Osteocyte (in vitro differentiated cells): ENCODE results near the gene PLEKHB1. TPM values are rescaled to one million over a fixed set of nuclear protein-coding genes. Genes with fewer than 3 reads are reported as not detected.
A peak's percentile ranks its signal among the peaks of the same experiment; 100 is the strongest.

Source experiments
- DNase-seq: peaks from one replicate; pipeline ENCODE4 v3.0.0; 2021; ENCODE audit warnings: mixed read lengths; ENCODE audit not compliant: unreplicated experiment; ENCODE audit errors: extremely low spot score
- H3K27ac Mint-ChIP-seq: one replicate; pipeline ENCODE4 v1.8.0; 2021; ENCODE audit warnings: mild to moderate bottlenecking, mixed read lengths; ENCODE audit not compliant: unreplicated experiment
- H3K27me3 Mint-ChIP-seq: one replicate; pipeline ENCODE4 v1.8.0; 2021; ENCODE audit warnings: mixed read lengths; ENCODE audit not compliant: unreplicated experiment
- H3K36me3 Mint-ChIP-seq: one replicate; pipeline ENCODE4 v1.8.0; 2021; ENCODE audit warnings: mixed read lengths; ENCODE audit not compliant: unreplicated experiment
- H3K4me1 Mint-ChIP-seq: one replicate; pipeline ENCODE4 v1.8.0; 2021; ENCODE audit warnings: mixed read lengths; ENCODE audit not compliant: unreplicated experiment
- H3K4me3 Mint-ChIP-seq: one replicate; pipeline ENCODE4 v1.8.0; 2021; ENCODE audit warnings: mild to moderate bottlenecking, moderate library complexity, mixed read lengths; ENCODE audit not compliant: unreplicated experiment
- H3K9me3 Mint-ChIP-seq: one replicate; pipeline ENCODE4 v1.8.0; 2021; ENCODE audit warnings: mixed read lengths; ENCODE audit not compliant: unreplicated experiment
- CTCF ChIP-seq: fragments of 200-600 bp; sonication (generic); IDR thresholded peaks from 2 replicates; pipeline ENCODE4 v1.5.0; 2021; ENCODE audit warnings: antibody characterized with exemption, mild to moderate bottlenecking, moderate library complexity
- long read RNA-seq: library from polyadenylated mRNA; unstranded; transcript quantifications from one replicate; pipeline ENCODE4 v2.0.0, GENCODE V29; 2021
- total RNA-seq: library from RNA; stranded (reverse); gene quantifications from 2 replicates; pipeline ENCODE4 v1.2.1, GENCODE V29; 2021

The PLEKHB1 gene, protein sequence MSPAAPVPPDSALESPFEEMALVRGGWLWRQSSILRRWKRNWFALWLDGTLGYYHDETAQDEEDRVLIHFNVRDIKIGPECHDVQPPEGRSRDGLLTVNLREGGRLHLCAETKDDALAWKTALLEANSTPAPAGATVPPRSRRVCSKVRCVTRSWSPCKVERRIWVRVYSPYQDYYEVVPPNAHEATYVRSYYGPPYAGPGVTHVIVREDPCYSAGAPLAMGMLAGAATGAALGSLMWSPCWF
- total RNA-seq, result 0.78 TPM in 1 of 2 replicates, not detected in the other
- long read RNA-seq, result 0 reads

GRCh38 chr11:73645972-73646631 lies at the start of gene PLEKHB1:
TSS of gene PLEKHB1 (plus strand) at chr11:73646581. CDS start at chr11:73646609, 28 bp downstream.
- Mint-ChIP-seq H3K27ac (no peak within 1 kb of the TSS), H3K4me1 (peaks cover 4% of the 10 kb centered on the region), H3K27me3 (peaks cover 22% of the 10 kb centered on the region), H3K9me3 (no peaks in the 10 kb centered on the region), H3K36me3 (no peaks in the 10 kb centered on the region), H3K4me3 (no peak within 1 kb of the TSS)
- no peak for TF ChIP-seq CTCF
- DNase-seq, result no peak

DNA sequence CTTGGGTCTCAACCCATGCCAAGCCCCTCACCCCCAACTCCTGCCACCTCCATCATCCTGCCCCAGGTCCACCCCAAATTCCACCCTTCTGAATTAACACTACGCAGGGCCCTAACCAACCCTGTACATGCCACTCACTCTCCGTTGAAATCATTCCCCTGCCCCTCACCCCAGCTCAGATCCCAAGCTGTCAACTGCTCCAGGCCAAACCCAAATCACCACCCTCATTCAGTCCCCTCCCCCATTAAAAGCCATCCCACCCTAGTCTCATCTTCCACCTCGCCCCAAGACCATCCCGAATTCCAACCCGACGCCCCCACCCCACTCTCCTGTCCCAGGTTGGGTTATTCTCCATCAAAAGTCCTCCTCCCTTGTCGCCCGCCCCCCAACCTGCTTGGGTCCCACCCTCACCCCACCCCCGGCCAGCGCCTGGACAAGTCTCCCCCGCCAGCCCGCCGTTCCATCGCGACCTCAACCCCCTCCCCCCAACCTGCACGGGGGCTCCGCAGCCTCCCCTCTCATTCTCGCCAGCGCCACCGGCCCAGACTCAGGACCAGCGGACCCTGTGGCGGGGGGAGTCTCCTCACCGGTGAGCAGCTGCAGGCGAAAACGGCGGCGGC lies 48.9 kb upstream of the PLEKHB1 start:
- Mint-ChIP-seq H3K27me3 (no peaks in the 10 kb centered on the region), H3K27ac (peak overlapping the region; percentile 54), H3K4me1 (peaks cover 33% of the 10 kb centered on the region), H3K9me3 (no peaks in the 10 kb centered on the region), H3K4me3 (peak overlapping the region; percentile 90), H3K36me3 (no peaks in the 10 kb centered on the region)
- no peak for TF ChIP-seq CTCF
- no peak for DNase-seq

DNA sequence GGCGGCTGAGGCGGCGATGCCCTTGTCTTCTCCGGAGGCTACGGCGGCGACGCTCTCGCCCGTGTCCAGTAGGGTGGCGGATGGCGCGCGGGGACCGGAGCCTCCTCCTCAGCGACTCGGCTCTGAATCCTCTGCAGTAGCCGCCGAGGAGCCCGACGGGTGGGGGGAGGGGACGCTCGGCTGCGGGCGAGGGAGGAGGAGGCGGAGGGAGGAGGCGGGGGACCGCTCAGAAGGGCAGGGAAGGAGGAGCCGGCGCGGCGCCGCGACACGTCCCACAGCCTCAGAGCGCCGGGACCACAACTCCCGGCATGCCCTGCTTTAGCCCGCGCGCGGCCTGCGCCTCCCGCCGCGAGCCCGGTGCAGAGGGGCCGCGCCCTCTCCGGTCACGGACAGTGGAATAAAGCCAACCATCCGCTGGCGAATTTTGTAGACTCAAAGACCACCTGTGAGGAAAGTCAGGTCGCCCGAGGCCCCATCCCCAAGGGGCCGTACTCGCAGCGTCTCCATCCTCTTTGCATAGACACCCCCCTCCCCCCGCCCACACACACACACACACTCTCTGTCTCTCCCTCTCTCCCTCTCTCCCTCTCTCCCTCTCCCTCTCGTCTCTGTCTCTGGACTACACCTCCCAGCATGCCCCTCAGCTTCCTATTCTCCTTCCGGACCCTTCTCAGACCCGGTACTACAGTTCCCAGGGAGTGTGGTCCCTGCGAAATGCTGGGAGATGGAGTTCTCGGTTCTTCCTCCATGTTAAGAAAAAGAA lies 48.2 kb upstream of the PLEKHB1 start, which contains the start of gene FAM168A:
TSS of gene FAM168A (minus strand) at position 157 of the 763 bp plus-strand sequence. CDS start 129,638 bp downstream, outside the sequence.
- peak within 1 kb of the TSS; percentile 95 for H3K27ac Mint-ChIP-seq
- H3K27me3 Mint-ChIP-seq, result no peaks in the 10 kb centered on the region

DNA sequence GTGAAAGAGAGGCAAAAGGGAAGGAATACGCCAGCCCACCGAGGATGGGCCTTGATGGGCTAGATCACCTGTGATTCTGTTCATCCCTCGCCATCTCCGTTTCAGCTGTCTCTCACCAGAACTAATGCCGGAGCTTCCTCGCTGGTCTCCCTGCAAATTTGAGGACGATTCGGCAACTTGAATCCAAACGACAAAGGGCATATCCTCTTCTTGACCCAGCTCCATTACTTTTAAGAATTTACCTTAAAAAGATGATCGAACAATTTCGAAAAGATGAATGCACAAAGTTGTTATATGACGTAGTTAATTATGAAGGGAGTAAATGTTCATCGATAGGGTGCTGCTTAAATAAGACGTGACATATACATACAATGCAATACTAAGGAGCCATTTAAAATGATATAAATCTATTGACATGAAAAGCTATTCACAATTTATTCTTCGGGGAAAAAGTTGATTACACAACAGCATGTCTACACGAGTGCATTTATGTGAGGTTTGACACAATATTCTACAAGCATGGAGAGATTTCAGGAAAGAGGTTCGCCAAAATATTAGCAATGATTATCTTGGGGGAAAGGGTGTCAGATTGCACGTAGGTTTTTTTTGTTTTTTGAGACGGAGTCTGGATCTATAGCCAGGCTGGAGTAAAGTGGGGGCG lies 47.5 kb upstream of the PLEKHB1 start:
- Mint-ChIP-seq H3K27ac (peak overlapping the region; percentile 95), H3K27me3 (no peaks in the 10 kb centered on the region), H3K36me3 (no peaks in the 10 kb centered on the region), H3K4me3 (peak overlapping the region; percentile 90), H3K9me3 (no peaks in the 10 kb centered on the region), H3K4me1 (peaks cover 31% of the 10 kb centered on the region)
- TF ChIP-seq CTCF, result no peak
- no peak for DNase-seq

More for the DNA sequence above, 48.2 kb upstream of the PLEKHB1 start, which contains the start of gene FAM168A:
- H3K4me1 Mint-ChIP-seq, result peaks cover 33% of the 10 kb centered on the region
- no peaks in the 10 kb centered on the region for H3K9me3 Mint-ChIP-seq
- H3K4me3 Mint-ChIP-seq, result peak within 1 kb of the TSS; percentile 90
- TF ChIP-seq CTCF, result peak; percentile 26
- DNase-seq, result peak; percentile 97
- H3K36me3 Mint-ChIP-seq, result no peaks in the 10 kb centered on the region
